ENCODE measurements around the gene PKP4.
"Not testable (repeated sequence)": the region's sequence is repeated elsewhere in the genome, so short reads cannot be mapped to it uniquely, and the experiment has no call there.

PKP4 gene

DNA sequence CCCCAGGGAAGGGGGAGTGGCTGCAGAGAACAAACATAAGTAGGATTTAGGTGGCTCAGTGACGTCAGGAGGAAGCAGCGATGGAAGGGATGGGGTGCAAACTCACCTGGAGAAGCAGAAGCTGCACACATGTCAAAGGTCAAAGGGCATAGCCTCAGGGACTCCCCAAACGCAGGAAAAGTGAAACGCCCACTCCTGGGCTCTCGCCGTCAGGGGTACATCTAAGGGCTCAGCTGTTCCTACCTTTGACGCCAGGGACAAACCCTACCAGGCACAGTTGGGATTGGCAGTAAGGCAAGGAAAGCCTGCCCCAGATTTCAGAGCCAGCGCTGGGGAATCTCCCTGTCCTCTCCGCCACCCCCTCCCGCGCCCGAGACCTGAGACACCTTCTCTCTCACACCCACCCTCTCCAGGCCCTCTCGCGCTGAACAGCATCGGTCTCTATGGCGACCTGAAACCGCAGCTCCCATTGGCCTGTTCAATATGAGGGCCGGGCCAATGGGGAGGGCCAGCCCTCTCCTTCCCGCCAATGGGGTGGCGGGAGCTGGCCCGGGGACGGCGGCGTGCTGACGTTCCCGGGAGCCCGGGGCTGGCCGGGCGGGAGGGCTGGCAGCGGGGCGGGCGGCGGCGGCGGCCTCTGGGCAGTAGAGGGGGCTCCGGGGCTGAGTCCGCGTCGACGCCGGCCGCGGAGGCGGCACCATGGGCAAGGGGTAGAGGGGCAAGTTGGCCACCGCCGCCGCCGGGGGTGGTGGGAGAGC, at the start of gene PKP4, which contains the start of gene CCDC148:
Gene PKP4 (plus strand): TSS at position 644 of the 758 bp plus-strand sequence. CDS start 76,233 bp downstream, outside the sequence.
Gene CCDC148 (minus strand): TSS at position 445 of the 758 bp plus-strand sequence. CDS start 314 bp downstream, at position 131.
- peak; percentile 89 for DNase-seq

- no peak for DNase-seq
These were observed 49.7 kb upstream of the PKP4 start for GRCh38 chr2:158407031-158407430.

- DNase-seq, result no peak
These were observed 46.6 kb upstream of the PKP4 start for GRCh38 chr2:158410132-158410531.

DNA sequence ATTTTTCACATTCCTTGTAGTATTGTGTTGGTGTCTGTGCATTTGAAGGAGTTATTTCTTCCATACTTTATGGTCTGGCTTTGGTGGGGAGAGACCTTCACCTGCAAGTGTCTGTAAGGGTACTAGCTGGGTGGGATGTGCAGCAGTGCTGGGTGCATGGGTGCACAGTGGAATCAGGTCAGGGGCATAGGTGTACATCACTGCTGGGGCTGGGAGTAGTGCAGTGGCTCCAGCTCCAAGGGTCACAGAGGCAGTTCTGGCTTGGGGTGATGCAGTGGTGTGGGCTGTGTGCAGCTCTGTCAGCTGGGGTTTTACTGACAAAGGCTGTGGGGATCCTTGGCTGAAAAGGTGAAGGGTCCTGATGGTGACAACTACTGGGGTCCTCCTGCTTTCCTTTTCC, 45.0 kb upstream of the PKP4 start:
- no peak for DNase-seq

GRCh38 chr2:158412206-158412605, 44.5 kb upstream of the PKP4 start:
- no peak for DNase-seq

- DNase-seq, result no peak
These were observed 43.2 kb upstream of the PKP4 start for GRCh38 chr2:158413581-158413980.

DNA sequence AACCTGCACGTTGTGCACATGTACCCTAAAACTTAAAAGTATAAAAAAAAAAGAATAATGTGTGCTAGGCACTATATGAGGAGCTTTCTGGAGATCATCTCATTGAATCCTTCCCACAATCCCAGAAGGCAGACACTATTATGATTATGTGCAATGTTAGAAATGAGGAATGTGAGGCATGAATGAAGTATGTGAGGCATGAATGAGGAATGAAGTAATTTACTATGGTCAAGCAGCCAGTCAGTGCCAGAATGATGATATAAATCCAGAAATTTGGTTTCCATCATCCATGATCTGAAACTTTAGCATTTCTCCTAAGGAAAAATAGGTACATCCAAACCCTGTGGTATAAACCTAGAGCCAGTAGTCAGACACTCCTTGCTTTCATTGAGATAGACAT, 42.2 kb upstream of the PKP4 start:
- DNase-seq, result no peak

DNA sequence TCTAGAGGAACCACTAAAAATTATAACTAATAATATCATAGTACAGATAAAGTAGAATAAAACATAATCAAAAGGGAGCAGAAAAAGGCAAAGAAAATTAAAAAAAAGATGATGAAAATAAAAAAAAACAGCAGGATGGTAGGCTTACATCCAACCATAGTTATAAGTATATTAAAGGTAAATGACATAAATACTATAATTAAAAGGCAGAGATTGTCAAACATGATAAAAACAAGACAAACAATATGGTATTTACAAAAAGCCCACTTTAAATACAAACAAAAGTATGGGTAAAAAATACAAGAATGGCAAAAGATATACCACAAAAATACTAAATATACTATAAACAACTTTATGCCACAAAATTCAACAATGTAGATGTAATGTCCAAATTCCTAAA, 24.6 kb upstream of the PKP4 start:
- DNase-seq, result no peak

DNA sequence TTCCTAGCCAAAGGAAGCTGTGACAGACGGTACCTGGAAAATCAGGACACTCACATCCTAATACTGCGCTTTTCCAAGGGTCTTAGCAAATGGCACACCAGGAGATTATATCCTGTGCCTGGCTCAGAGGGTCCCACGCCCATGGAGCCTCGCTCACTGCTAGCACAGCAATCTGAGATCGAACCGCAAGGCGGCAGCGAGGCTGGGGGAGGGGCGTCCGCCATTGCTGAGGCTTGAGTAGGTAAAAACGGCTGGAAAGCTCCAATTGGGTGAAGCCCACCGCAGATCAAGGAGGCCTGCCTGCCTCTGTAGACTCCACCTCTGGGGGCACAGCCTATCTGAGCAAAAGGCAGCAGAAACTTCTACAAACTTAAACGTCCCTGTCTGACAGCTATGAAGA, 23.0 kb upstream of the PKP4 start:
- not testable (repeated sequence) for DNase-seq

DNA sequence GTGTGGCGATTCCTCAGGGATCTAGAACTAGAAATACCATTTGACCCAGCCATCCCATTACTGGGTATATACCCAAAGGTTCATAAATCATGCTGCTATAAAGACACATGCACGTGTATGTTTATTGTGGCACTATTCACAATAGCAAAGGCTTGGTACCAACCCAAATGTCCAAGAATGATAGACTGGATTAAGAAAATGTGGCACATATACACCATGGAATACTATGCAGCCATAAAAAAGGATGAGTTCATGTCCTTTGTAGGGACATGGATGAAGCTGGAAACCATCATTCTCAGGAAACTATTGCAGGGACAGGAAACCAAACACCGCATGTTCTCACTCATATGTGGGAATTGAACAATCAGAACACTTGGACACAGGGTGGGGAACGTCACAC, 17.7 kb upstream of the PKP4 start:
- DNase-seq, result not testable (repeated sequence)

DNA sequence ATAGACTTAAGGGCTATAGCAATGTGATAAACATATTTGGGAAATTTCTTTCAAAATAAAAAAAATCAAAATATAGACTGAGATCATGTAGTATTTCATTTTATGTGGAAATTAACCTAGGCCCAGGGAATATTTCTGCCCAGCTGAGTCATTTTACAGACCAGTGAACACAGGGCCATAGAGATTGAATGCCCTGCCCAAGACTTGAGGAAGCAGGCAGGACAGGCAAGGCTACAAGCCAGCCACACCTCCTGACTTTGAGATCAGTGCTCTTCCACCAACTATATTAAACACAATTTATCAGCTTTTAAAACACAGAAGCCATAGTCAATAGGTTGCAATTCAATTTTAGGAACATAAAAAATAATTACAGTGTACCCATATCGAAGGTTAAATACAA, 13.1 kb upstream of the PKP4 start:
- DNase-seq, result no peak

- peak; percentile 55 for DNase-seq
These were observed 507 bp downstream of the PKP4 start for GRCh38 chr2:158457092-158457825.

DNA sequence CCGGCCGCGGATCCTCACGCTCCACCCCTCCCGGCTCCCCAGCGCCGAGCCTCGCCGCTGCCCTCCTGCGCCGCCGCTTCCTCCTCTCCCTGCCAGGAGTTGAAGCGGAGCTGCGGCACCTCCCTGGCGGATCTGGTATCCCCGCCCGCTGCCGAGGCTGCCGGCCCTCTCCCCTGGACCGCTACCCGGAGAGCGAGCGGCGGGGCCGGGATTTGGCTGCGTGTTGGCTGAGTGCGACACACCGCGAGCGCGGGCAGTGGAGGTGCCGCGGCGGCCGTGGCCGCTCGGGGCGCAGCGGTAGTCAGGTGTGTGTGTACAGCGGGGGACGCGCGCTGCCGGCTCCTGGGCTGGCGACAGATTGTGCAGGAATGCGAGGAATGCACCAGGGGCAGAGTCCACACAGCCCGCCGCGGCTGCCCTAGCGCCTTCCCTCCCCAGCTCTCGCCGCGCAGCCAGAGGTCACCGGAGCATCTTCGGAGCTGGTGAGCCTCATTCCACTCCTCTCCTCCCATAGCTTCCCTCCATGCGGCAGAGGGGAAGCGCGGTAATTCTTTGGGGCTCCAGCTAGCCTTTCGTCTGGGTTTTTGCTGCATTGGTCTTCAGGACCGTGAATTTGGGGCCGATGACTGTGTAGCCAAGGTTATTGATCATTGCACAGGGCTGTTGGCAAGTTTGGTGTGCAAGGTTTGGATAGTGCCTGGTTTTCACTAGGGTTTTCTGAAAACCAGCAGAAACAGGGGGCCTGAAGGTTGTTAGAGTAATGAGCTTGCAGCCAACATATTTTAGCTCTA, 1.3 kb downstream of the PKP4 start:
- peak; percentile 67 for DNase-seq

DNA sequence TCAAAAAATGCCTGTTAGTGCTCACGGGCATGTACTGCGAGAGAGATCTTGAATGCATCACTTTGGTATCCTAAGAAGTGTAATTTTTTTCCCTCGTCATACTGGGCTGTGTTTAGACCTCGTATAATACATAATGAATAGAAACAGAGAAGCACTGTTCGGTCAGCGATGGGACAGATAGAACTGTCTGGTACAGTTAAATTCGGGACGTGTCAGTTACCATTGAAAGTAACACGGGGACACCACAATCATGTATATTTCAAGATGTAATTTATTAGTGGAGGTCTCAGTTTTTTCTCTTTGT, 1.8 kb downstream of the PKP4 start:
- no peak for DNase-seq

- no peak for DNase-seq
These were observed 2.6 kb downstream of the PKP4 start for GRCh38 chr2:158459161-158460003.

- no peak for DNase-seq
These were observed 4.0 kb downstream of the PKP4 start for GRCh38 chr2:158460632-158461297.

DNA sequence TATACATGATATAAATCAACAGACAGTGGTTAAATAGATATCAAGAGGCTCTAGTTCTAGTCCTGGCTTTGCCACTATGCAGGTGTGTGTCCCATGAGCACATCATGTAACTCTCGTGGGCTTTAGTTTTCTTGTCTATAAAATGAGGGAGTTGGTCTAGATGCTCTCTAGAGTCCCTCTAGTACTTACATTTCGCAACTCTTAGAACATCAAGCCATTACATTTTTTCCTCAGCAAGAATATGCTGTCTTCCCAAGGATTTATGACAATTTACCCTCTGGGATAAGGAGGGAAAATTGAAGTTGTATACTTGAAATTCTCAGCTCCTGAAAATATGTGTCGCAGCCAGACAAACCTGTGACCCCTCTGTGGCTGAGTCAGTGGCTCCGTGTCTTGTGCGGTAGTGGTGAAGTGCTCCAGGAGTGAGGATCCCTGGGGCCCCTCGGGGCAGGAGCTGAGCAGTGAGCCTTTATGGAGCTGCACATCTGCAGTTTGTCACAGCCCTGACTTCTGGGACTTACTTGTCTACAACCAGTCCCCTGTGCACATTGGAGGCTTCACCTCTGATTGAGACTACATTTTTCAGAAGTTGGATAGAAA, 6.8 kb downstream of the PKP4 start:
- no peak for DNase-seq

GRCh38 chr2:158464426-158465281, 7.9 kb downstream of the PKP4 start:
- DNase-seq, result no peak

DNA sequence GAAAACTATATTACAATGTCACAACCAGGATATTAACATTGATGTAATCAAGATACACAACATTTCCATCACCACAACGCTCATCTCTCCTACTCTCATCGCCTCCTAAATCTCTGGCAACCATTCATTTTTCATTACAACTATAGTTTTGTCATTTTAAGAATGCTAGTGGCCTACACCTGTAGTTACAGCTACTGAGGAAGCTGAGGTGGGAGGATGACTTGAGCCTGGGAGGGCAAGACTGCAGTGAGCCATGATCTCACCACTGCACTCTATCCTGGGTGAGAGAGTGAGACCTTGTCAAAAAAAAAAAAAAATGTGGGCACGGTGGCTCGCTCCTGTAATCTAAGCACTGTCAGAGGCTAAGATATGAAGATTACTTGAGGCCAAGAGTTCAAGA, 10.5 kb downstream of the PKP4 start:
- DNase-seq, result no peak

- not testable (repeated sequence) for DNase-seq
These were observed 16.1 kb downstream of the PKP4 start for GRCh38 chr2:158472829-158473228.

DNA sequence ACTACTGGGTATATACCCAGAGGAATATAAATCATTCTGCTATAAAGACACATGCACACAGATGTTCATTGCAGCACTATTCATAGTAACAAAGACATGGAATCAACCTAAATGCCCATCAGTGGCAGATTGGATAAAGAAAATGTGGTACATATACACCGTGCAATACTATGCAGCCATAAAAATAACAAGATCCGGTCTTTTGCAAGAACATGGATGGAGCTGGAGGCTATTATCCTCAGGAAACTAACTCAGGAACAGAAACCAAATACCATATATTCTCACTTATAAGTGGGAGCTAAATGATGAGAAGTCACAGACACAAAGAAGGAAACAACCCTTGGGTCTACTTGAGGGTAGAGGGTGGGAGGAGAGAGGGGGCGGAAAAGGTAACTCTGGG, 16.5 kb downstream of the PKP4 start:
- DNase-seq, result not testable (repeated sequence)
